GM19397 (cell line): ENCODE results near the gene IRAK1.

Source experiments
- ATAC-seq: cut with Tn5 transposase; IDR thresholded peaks from one replicate; pipeline ENCODE4 v1.9.1; 2021; ENCODE audit warnings: mild to moderate bottlenecking, moderate library complexity; ENCODE audit not compliant: unreplicated experiment

IRAK1 gene

DNA sequence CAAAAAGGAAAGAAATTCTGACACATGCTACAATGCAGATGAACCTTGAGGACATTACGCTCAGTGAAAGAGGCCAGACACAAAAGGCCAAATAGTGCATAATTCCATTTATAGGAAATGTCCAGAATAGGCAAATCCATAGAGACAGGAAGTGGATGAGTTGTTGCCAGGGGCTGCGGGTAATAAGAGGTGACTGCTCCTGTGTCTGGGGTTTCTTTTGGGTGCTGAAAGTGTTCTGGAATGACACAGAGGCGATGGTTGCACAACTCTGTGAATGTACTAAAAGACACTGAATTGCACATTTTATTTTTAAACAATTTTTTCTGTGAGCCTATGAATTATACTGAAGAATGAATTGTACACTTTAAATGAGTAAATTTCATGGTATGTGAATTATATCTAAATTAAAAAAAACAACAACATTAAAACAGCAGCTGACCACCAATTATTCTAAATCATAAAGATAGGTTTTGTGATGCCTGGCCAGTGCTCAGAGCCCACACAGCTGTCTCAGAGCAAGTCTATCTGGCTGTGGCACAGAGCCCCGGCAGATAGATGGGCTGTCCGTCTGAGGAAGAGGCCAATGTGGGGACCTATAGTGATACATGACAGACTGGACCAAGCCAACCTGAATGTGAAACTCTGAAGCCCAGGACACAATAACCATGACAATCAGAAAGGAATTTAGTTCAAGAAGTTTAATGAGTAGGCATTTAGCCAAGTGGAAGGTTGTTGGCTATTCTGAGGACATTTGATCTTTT is 23.5 kb upstream of the IRAK1 start:
- ATAC-seq, result no peak

DNA sequence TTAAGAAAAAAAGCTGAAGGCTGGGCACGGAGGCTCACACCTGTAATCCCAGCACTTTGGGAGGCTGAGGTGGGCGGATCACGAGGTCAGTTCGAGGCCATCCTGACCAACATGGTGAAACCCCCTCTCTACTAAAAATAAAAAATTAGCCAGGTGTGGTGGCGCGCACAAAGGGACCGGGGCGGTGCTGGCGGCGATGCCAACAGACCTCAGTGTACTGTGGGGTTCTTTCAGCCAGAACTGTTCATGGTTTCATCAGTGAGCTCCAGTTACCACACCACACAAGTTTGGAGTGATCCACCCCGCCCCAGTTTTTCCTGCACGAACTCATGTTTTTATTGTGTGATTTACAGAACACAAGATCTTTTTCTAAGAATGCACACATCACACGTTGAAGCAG is 21.2 kb upstream of the IRAK1 start:
- no peak for ATAC-seq

DNA sequence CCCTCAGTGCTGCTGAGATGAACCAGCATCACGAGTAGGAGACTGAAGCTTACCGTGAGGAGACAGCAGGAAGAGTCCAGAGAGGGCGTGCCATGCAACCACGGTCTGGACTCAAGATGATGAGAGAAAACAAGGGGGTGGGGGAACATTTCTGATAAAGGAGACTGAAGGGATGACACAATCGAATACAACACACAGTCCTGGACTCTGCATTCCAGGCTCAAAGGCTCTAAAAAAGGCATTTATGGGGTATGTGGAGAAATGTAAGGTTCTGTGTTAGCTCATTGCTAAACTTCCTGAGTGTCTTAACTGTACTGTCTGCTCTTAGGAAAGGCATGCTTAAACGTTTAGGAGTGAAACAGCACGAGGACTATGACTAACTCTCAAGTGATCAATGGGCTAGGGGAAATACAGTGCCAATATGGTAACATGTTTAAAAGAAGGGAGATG is 20.6 kb upstream of the IRAK1 start:
- ATAC-seq, result no peak

- no peak for ATAC-seq
These were observed 19.9 kb upstream of the IRAK1 start for GRCh38 chrX:154039577-154039976.

- ATAC-seq, result no peak
These were observed 19.0 kb upstream of the IRAK1 start for GRCh38 chrX:154038656-154039055.

GRCh38 chrX:154037754-154038153 is 18.1 kb upstream of the IRAK1 start:
- ATAC-seq, result no peak

- ATAC-seq, result no peak
These were observed 16.8 kb upstream of the IRAK1 start for GRCh38 chrX:154036513-154036912.

DNA sequence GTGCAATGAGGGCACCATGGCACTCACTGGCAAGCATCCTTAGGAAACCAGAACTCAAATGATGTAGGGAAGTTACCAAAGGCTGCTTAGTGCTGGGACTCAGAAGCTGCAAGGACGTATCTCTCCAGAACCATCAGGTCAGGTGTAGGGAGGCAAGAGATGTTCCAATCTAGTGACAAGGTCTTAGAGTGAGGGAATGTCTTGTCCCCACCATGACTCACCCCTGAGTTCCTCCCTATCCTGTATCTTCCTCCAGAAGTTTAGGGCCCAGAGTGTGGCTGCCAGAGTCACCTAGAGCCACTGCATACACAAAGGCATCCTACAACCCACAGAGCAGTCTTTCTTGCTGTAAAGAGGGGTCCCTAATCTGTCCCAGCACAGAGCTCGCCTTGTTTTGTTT is 14.1 kb upstream of the IRAK1 start:
- no peak for ATAC-seq

GRCh38 chrX:154032653-154033052 is 13.0 kb upstream of the IRAK1 start:
- ATAC-seq, result no peak

- no peak for ATAC-seq
These were observed 12.5 kb upstream of the IRAK1 start for GRCh38 chrX:154032160-154032559.

- no peak for ATAC-seq
These were observed 11.1 kb upstream of the IRAK1 start for GRCh38 chrX:154030715-154031305.

- no peak for ATAC-seq
These were observed 10.6 kb upstream of the IRAK1 start for GRCh38 chrX:154030266-154030665.

- no peak for ATAC-seq
These were observed 9.7 kb upstream of the IRAK1 start for GRCh38 chrX:154029439-154029838.

DNA sequence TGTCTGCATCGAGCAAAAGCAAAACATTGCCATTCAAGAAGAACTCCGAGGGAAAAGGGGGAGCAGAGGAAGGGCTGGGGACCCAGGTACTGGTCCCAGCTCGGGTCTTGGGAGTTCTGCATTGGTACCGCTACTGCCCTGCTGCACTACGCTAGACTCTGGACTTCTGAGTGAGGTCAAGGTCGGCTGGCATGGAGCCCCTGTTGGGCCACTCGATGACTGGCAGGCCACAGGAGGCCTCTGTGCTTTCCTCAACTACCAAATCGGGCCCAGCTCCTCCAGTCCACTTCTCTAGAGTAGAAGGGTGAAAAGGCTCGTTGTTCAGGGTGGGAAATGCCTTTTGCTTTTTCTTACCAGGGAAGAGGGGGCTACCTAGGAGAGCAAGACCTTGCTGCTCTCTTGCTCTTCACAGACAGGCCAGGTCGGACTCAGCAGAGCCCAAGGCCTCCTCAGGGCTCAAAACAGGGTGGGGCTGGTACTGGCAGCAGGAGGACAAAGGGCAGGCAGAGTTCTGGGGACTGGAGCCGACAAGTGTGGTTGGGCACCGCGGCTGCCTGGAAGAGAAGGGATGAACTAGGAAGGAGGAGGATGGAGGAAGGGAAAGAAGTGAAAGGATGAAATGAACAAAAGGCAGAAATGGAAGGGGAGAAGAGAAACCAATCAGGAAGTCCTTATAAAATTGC is 8.9 kb upstream of the IRAK1 start:
- no peak for ATAC-seq

DNA sequence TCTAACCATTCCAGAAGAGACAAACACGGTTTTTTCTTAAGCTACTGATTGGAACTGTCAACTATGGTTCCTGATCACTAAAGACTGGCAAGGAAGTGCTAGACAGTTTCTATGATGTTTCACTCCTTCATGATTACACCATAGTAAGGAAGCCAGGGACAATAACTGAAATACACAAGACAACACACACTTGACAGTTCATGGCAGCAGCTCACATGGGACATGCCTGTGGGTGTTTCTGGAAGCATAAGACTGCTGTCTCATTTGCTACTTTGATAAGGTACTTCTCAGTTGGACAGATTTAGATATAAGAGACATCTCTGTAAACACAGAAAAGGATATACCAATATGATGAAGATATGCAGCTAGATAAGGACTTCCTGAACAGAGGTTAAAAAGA is 8.3 kb upstream of the IRAK1 start:
- no peak for ATAC-seq

- no peak for ATAC-seq
These were observed 7.3 kb upstream of the IRAK1 start for GRCh38 chrX:154027022-154027402.

GRCh38 chrX:154026136-154027021 is 6.7 kb upstream of the IRAK1 start:
- ATAC-seq, result no peak

DNA sequence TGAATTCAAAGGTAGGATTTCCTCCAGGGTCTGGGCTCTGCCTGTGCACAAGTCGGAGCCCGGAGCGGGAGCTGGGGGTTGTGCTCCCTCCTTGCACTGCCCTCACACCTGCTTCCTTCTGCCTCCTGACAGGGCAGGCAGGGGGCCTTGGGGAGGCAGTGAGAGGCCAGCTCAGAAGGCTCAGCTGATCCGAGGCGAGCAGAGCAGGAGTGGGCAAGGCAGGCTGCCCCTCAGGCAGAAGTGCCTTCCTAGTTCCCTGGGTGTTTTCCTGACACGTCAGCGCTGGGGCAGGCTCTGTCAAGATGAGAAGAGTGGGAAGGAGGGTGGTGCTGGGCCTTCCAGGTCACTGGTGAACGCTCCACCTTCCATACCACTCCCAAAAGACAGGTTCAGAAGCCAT is 5.5 kb upstream of the IRAK1 start:
- ATAC-seq, result no peak

- ATAC-seq, result no peak
These were observed 4.6 kb upstream of the IRAK1 start for GRCh38 chrX:154024271-154024670.

DNA sequence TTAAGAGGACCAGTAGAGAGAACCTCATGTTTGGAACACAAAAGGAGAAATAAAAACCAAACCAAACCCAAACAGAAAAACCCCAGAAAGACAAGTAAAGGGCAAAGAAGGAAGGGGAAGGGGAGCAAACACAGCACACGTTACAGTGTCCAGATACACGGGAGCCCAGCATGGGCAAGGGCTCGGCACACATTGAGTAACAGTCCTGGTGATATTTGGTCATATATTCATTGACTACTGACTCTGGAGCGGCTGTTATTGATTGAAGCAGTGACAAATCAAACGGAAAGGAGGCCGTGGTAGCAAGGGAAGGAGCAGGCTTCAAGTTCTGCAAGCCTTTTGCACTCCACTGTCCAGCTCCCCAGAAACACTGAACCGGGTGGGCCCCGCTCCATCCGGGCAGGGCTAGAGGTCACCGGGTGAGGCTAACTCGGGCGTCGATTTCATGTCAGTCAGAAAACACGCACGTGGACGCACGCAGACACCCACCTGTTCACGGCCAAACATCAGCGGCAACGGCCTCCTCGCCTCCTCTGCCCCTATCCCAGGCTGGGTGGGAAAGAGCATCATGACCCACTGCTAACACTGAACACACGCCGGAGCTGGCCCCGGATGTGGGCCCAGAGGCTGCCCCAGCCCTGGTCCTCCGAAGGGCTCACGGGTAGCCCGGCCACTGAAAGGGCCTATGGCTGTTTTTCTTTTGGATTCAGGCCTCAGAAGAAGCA is 3.7 kb upstream of the IRAK1 start:
- no peak for ATAC-seq

- no peak for ATAC-seq
These were observed 2.4 kb upstream of the IRAK1 start for GRCh38 chrX:154022108-154022507.
